Measurements from ENCODE around the gene CNP. TPM values are rescaled to one million over a fixed set of nuclear protein-coding genes. Genes with fewer than 3 reads are reported as not detected.
"Not testable (repeated sequence)": the region's sequence is repeated elsewhere in the genome, so short reads cannot be mapped to it uniquely, and the experiment has no call there.

Gene CNP
- total RNA-seq, 4 donors from 2014 or later = 24.7 to 76.7 (median 43.4) TPM

DNA sequence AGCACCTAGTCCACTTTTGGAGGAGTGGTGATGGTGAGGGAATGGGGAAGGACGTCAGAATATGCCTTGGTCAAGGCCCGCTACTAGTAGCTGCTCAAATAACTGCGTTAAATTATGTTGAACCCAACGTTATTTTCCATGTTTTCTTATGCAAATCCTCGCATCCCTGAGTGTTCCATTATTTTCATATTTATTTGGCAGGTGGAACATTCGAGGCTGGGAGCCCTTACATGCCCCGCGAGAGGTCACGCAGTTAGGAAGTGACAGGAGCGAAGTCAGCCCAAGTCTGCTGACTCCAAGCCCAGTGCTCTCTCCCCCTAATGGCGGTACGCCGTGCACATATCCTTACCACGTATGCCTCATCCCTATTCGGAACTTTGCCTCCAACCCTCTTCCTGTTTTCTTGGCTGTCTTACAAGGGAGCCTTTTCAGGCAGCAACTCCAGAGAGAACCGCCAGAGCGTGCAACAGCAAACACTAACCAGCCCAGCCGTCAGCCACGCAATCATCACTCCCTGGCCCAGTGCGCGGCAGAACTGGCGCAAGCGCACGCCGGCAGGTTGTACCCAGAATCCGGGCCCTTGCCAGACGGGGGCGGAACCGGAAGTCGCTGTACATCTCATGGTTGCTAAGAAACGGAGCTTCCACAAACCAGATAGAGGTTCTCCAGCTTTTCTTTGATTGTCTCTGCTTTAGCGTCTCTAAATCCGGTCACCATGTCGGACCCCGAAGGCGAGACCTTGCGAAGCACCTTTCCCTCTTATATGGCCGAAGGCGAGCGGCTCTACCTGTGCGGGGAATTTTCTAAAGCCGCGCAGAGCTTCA, 36.4 kb upstream of the CNP start, which contains the start of gene ODAD4:
ODAD4 (plus strand) TSS at position 609 of the 824 bp plus-strand sequence; CDS start at position 716, 107 bp downstream.
- peak; percentile 95 to 98 (median 98) for DNase-seq
- Histone ChIP-seq H3K4me3 (peak within 1 kb of the TSS; percentile 52 to 66 (median 60)), H3K27me3 (no peaks in the 10 kb centered on the region), H3K27ac (peak within 1 kb of the TSS; percentile 67 to 92 (median 84)), H3K4me1 (peaks cover 0 to 6% (median 0%) of the 10 kb centered on the region in 4 donors), H3K9me3 (no peaks in the 10 kb centered on the region), H3K36me3 (no peaks in the 10 kb centered on the region)
- TF ChIP-seq, protein P1, sequence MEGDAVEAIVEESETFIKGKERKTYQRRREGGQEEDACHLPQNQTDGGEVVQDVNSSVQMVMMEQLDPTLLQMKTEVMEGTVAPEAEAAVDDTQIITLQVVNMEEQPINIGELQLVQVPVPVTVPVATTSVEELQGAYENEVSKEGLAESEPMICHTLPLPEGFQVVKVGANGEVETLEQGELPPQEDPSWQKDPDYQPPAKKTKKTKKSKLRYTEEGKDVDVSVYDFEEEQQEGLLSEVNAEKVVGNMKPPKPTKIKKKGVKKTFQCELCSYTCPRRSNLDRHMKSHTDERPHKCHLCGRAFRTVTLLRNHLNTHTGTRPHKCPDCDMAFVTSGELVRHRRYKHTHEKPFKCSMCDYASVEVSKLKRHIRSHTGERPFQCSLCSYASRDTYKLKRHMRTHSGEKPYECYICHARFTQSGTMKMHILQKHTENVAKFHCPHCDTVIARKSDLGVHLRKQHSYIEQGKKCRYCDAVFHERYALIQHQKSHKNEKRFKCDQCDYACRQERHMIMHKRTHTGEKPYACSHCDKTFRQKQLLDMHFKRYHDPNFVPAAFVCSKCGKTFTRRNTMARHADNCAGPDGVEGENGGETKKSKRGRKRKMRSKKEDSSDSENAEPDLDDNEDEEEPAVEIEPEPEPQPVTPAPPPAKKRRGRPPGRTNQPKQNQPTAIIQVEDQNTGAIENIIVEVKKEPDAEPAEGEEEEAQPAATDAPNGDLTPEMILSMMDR (IDR thresholded peaks at IDR 0.05) = peak in 5 of 6 experiments; percentile 26 to 77 (median 66)
- peak; percentile 53 to 89 for TF ChIP-seq POLR2A (IDR thresholded peaks at IDR 0.05)

DNA sequence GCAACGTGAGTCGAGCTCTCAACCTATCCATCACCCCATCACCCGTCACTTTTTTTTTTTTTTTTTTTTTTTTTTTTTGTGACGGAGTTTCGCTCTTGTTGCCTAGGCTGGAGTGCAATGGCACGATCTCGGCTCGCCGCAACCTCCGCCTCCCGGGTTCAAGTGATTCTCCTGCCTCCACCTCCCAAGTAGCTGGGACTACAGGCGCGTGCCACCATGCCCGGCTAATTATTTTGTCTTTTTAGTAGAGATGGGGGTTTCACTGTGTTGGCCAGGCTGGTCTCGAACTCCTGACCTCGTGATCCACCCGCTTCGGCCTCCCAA, 35.8 kb upstream of the CNP start:
- DNase-seq, H3K27me3 ChIP-seq, H3K9me3 ChIP-seq, H3K36me3 ChIP-seq, H3K4me1 ChIP-seq: not testable (repeated sequence)
- Histone ChIP-seq H3K4me3 (peak overlapping the region; percentile 52 to 66 (median 60)), H3K27ac (peak overlapping the region in 2 of 4 donors; percentile 79 to 92)

DNA sequence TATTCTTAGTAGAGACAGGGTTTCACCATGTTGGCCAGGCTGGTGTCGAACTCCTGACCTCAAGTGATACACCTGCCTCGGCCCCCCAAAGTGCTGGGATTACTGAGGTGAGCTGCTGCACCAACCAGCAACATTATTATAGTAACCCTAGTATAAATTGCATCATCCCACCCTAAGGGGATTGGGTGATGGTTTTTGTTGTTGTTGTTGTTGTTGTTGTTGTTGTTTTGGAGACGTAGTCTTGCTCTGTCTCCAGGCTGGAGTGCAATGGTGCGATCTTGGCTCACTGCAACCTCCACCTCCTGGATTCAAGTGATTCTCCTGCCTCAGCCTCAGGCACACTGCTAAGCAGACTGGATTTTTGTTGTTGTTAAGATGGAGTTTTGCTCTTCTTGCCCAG, 34.9 kb upstream of the CNP start:
- H3K27me3 ChIP-seq, H3K9me3 ChIP-seq, H3K27ac ChIP-seq, DNase-seq, H3K4me1 ChIP-seq, H3K36me3 ChIP-seq, H3K4me3 ChIP-seq: not testable (repeated sequence)

DNA sequence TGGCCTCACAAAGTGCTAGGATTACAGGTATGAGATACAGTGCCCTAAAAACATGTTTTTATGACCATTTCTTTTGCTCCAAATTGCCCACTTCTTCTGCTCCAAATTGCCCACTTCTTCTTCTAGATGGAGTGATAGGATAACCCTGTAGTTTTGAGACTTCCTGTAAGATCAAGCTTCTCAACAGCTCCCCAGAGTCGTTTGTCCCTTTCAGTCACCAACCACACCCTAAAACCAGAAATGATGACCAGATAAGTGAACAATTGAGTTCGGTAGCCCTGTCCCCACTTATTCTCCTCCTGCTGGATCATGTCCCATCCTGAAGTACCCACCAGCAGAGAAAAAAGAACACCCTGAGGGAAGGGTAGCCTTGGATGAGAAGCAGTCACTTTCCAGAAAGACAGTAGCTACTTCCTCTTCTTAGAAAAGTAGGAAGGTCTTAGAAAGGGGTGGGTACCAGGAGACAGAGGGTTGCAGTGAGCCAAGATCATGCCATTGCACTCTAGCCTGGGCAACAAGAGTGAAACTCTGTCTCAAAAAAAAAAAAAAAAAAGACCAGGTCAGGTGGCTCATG, 33.7 kb upstream of the CNP start:
- H3K9me3 ChIP-seq = no peaks in the 10 kb centered on the region
- H3K36me3 ChIP-seq = no peaks in the 10 kb centered on the region
- H3K27ac ChIP-seq = no peak overlapping the region
- TF ChIP-seq, protein P1 (IDR thresholded peaks at IDR 0.05) = no peak
- TF ChIP-seq POLR2A (IDR thresholded peaks at IDR 0.05) = no peak
- H3K4me3 ChIP-seq = no peak overlapping the region
- no peaks in the 10 kb centered on the region for H3K27me3 ChIP-seq
- H3K4me1 ChIP-seq = peaks cover 0 to 6% (median 0%) of the 10 kb centered on the region in 4 donors
- DNase-seq = no peak

DNA sequence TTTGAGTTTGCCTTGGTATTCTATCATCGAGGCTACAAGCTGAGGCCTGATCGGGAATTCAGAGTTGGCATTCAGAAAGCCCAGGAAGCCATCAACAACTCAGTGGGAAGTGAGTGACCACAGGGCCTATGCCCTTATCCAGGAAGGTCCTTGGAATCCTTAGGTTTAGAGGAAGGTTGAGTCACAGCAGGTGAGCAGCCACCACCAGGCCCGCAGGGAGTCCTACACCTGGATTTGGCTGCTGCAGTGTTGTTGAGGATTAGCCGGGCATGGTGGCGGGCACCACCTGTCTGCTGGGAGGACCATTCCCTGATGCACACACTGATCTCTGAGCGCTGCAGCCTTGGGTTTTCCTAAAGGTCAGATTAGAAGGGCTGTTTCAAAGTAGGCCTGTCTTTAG, 31.0 kb upstream of the CNP start:
- no peaks in the 10 kb centered on the region for H3K9me3 ChIP-seq
- TF ChIP-seq POLR2A (IDR thresholded peaks at IDR 0.05) = no peak
- TF ChIP-seq, protein P1 (IDR thresholded peaks at IDR 0.05) = no peak
- H3K36me3 ChIP-seq = no peaks in the 10 kb centered on the region
- H3K4me3 ChIP-seq = no peak overlapping the region
- no peaks in the 10 kb centered on the region for H3K4me1 ChIP-seq
- no peak for DNase-seq
- no peaks in the 10 kb centered on the region for H3K27me3 ChIP-seq
- no peak overlapping the region for H3K27ac ChIP-seq

DNA sequence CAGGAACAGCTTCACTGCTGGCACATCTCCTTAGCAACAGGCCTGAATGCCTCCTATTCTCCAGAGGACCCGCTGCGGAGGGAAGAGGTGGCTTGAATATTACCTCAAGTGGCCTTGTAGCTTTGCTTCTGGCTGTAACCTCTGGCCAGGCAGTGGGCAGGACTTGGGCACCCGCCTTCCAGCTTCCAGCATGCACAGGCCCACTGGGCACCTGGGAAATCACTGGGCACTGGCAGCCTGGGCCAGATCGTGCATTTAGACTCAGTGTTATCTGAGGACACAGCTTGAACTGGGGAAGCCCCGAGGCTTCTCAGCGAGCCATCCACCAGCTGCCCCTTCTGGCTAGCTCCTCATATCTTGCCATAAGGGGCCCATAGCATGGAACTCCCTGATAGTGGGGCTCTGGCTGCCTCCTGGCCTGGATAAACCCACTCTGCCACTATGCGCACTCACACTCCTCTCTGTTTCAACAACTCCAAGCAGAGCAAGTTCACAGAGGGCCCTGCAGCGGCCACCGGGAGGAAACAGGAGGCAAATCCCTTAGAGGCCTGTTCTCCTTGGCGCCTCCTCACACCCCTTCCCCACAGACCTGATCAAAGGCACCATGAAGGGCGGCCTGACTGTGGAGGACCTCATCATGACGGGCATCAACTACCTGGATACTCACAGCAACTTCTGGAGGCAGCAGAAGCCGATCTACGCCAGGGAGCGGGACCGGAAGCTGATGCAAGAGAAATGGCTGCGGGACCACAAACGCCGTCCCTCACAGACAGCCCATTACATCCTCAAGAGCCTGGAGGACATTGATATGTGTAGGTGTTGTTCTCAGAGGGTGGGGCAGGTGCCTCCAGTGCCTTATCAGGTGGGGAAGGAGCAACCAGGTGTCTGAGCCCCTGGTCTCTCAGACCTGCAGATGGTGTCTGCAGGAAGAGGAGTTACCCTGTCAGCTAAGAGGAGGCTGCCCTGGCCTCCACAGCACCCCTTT, 28.3 kb upstream of the CNP start:
- no peaks in the 10 kb centered on the region for H3K9me3 ChIP-seq
- H3K4me1 ChIP-seq = peaks cover 0 to 4% (median 0%) of the 10 kb centered on the region in 4 donors
- H3K27ac ChIP-seq = no peak overlapping the region
- DNase-seq = no peak
- H3K27me3 ChIP-seq = no peaks in the 10 kb centered on the region
- no peak overlapping the region for H3K4me3 ChIP-seq
- H3K36me3 ChIP-seq = no peaks in the 10 kb centered on the region
- TF ChIP-seq, protein P1 (IDR thresholded peaks at IDR 0.05) = no peak
- TF ChIP-seq POLR2A (IDR thresholded peaks at IDR 0.05) = no peak

All from Peyer's patch (tissue), 4 donors.